DND-41 (cell line): ENCODE measurements around the gene ADARB2.

Experiments used
- ATAC-seq: fragments of 200-7000 bp; cut with Tn5 transposase; 3 replicates; pipeline ENCODE4 v1.9.1; 2021; ENCODE audit warnings: low read depth; ENCODE audit not compliant: insufficient read depth
- DNase-seq: peaks from one replicate; pipeline ENCODE4 v3.0.0-alpha.2; 2020
- H2AFZ ChIP-seq: 2 replicates; pipeline ENCODE4 v1.6.0; 2012; ENCODE audit warnings: low read depth, low read length
- H3K27ac ChIP-seq: 2 replicates; pipeline ENCODE4 v1.5.1; 2012; ENCODE audit warnings: low read length, inconsistent platforms
- H3K27me3 ChIP-seq: fragments of 200-600 bp; sonication (generic); 2 replicates; pipeline ENCODE4 v1.6.0; 2012; ENCODE audit warnings: low read length, mild to moderate bottlenecking, inconsistent platforms; ENCODE audit not compliant: insufficient read depth, poor library complexity
- H3K36me3 ChIP-seq: 2 replicates; pipeline ENCODE4 v1.5.1; 2012; ENCODE audit warnings: low read length, inconsistent platforms; ENCODE audit not compliant: insufficient read depth
- H3K4me1 ChIP-seq: 2 replicates; pipeline ENCODE4 v1.5.1; 2012; ENCODE audit warnings: mild to moderate bottlenecking, low read length; ENCODE audit not compliant: insufficient read depth
- H3K4me2 ChIP-seq: 2 replicates; pipeline ENCODE4 v1.6.0; 2012; ENCODE audit warnings: mild to moderate bottlenecking, moderate library complexity, low read length, inconsistent platforms; ENCODE audit not compliant: insufficient read depth
- H3K4me3 ChIP-seq, 2 experiments: fragments of 200-600 bp in 1 of 2; shearing (Covaris generic) in 1 of 2; 2 replicates each; pipeline ENCODE4 v1.5.1; 2012 to 2016; ENCODE audit warnings: inconsistent platforms in 2 of 2, low read length in 2 of 2, mild to moderate bottlenecking in 2 of 2, low read depth in 1 of 2, moderate library complexity in 1 of 2
- H3K79me2 ChIP-seq: 2 replicates; pipeline ENCODE4 v1.6.0; 2012; ENCODE audit warnings: low read length, inconsistent platforms; ENCODE audit not compliant: insufficient read depth
- H3K9ac ChIP-seq: 2 replicates; pipeline ENCODE4 v1.6.0; 2012; ENCODE audit warnings: low read depth, mild to moderate bottlenecking, inconsistent platforms, low read length, moderate library complexity
- H3K9me3 ChIP-seq: 2 replicates; pipeline ENCODE4 v1.5.1; 2012; ENCODE audit warnings: low read length, moderate library complexity, mild to moderate bottlenecking, inconsistent platforms; ENCODE audit not compliant: insufficient read depth, severe bottlenecking
- H4K20me1 ChIP-seq: 2 replicates; pipeline ENCODE4 v1.6.0; 2012; ENCODE audit warnings: low read length; ENCODE audit not compliant: insufficient read depth
- EZH2 ChIP-seq: IDR thresholded peaks from 3 replicates; pipeline ENCODE4 v1.6.1; 2012; ENCODE audit warnings: borderline replicate concordance, low read depth, mild to moderate bottlenecking, moderate library complexity, low read length, inconsistent platforms; ENCODE audit not compliant: severe bottlenecking
- TF ChIP-seq, protein P1 (sequence below): IDR thresholded peaks from 2 replicates; pipeline ENCODE4 v1.5.1; 2012; ENCODE audit warnings: borderline replicate concordance, low read length, moderate library complexity, mild to moderate bottlenecking; ENCODE audit not compliant: poor library complexity, severe bottlenecking; ENCODE audit errors: extremely low read depth

The ADARB2 gene

DNA sequence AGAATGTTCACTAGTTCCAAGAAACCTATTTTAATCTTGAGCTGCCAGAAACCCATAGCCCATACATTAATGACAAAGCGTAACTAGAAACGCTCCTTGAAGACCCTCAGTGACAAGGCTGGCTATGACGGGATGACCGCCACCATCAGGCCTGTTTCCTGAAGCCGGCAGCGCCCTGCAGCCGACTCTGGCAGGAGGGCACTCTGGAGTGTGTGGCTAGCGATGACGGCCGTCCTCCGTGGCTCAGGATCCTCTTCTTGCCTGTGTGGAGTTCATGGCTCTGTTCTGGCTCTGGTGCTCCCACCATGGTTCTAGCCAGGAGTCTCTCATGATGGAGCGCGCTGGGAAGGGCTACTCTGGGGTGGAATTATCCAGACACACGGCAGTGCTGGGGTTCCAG lies 224.1 kb downstream of the ADARB2 start:
- no peak for ATAC-seq
- Histone ChIP-seq H3K79me2 (no peaks in the 10 kb centered on the region), H3K27ac (no peak overlapping the region), H3K4me3 (no peak overlapping the region), H3K36me3 (no peaks in the 10 kb centered on the region), H3K9me3 (no peaks in the 10 kb centered on the region), H3K4me2 (no peak overlapping the region), H3K4me1 (no peaks in the 10 kb centered on the region), H3K9ac (no peak overlapping the region), H4K20me1 (no peaks in the 10 kb centered on the region), H2AFZ (no peak overlapping the region), H3K27me3 (no peaks in the 10 kb centered on the region)
- TF ChIP-seq EZH2 = no peak
- TF ChIP-seq, protein P1, sequence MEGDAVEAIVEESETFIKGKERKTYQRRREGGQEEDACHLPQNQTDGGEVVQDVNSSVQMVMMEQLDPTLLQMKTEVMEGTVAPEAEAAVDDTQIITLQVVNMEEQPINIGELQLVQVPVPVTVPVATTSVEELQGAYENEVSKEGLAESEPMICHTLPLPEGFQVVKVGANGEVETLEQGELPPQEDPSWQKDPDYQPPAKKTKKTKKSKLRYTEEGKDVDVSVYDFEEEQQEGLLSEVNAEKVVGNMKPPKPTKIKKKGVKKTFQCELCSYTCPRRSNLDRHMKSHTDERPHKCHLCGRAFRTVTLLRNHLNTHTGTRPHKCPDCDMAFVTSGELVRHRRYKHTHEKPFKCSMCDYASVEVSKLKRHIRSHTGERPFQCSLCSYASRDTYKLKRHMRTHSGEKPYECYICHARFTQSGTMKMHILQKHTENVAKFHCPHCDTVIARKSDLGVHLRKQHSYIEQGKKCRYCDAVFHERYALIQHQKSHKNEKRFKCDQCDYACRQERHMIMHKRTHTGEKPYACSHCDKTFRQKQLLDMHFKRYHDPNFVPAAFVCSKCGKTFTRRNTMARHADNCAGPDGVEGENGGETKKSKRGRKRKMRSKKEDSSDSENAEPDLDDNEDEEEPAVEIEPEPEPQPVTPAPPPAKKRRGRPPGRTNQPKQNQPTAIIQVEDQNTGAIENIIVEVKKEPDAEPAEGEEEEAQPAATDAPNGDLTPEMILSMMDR = no peak
- DNase-seq = no peak

DNA sequence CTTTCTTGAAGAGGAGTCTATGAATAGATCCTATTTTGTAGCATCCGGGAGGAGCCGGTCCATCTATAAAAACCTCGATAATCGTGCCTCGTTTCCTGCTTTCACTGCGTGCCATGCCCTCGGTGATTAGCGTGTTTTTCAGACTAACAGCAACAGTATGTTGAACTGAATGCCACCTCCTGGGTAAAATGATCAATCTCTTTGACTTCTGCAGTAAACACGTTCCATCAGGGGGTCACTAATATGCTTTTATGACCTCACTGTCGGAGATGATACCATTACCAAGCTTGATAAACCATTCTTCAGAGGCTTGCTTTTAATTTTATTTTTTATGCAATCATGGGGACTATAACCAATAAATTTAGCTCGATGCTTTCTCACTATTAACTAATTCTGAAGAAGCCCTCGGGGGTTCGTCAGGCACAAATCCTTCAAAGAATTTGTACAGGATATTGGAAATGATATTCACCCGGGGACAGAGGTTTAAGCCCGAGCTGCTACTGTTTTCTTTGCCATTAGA lies 228.3 kb downstream of the ADARB2 start:
- TF ChIP-seq, protein P1 = no peak
- no peak for TF ChIP-seq EZH2
- no peak for ATAC-seq
- Histone ChIP-seq H3K79me2 (no peaks in the 10 kb centered on the region), H3K4me3 (no peak overlapping the region), H3K36me3 (no peaks in the 10 kb centered on the region), H3K9me3 (no peaks in the 10 kb centered on the region), H3K9ac (no peak overlapping the region), H3K4me2 (no peak overlapping the region), H2AFZ (no peak overlapping the region), H3K4me1 (0 out of 2 replicates have a peak, but pooled peaks cover 3% of the 10 kb centered on the region), H3K27me3 (no peaks in the 10 kb centered on the region), H3K27ac (no peak overlapping the region), H4K20me1 (no peaks in the 10 kb centered on the region)
- no peak for DNase-seq

DNA sequence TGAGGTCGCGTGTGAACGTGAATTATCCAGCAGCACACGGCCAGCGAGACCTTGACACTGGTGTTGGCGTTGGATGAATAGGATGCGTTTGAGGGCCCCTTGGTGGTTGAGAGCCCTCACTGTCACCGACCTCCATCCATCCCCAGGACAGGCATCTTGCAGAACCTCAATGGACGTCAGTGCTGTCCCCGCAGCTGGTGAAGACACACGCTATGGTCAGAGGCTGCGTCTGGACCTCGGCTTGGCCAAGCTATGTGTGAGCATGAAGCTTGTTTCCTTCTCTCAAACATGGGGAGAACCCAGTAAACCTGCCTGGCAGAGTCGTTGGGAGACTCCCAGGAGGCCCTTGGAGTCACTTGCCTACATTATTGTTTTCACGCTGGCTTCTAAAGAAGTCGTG lies 229.2 kb downstream of the ADARB2 start:
- ATAC-seq (no peak), DNase-seq (no peak)
- Histone ChIP-seq H3K9me3 (peaks cover 5% of the 10 kb centered on the region), H3K4me2 (no peak overlapping the region), H3K27me3 (no peaks in the 10 kb centered on the region), H2AFZ (no peak overlapping the region), H3K79me2 (no peaks in the 10 kb centered on the region), H3K27ac (no peak overlapping the region), H3K4me3 (no peak overlapping the region), H3K9ac (no peak overlapping the region), H4K20me1 (no peaks in the 10 kb centered on the region), H3K4me1 (0 out of 2 replicates have a peak, but pooled peaks cover 3% of the 10 kb centered on the region), H3K36me3 (no peaks in the 10 kb centered on the region)
- TF ChIP-seq, protein P1 = no peak

DNA sequence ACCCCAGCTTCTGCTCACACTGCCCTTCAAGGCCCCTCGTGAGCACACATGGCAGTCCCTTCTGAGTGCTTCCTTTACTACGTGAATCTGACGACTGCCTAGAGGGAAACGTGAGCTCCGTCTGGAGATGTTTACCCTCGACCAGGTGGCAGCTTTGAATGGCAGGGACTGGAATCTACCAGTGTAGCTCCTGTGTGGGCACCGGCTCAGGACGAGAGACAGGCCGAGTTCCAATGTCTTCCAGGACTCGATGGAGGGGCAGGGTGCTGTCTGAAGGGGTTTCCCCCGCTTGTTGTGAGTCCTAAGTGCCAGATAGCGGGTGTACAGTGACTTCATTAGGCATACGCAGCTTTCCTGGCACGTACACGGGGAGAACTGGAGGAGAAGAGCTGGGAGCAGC lies 229.9 kb downstream of the ADARB2 start:
- no peaks in the 10 kb centered on the region for H4K20me1 ChIP-seq
- H3K9ac ChIP-seq = no peak overlapping the region
- no peak overlapping the region for H3K4me2 ChIP-seq
- 0 out of 2 replicates have a peak, but pooled peaks cover 3% of the 10 kb centered on the region for H3K4me1 ChIP-seq
- no peak overlapping the region for H2AFZ ChIP-seq
- H3K4me3 ChIP-seq = no peak overlapping the region
- DNase-seq (no peak), ATAC-seq (no peak)
- no peak overlapping the region for H3K27ac ChIP-seq
- no peaks in the 10 kb centered on the region for H3K36me3 ChIP-seq
- TF ChIP-seq, protein P1 = no peak
- no peak for TF ChIP-seq EZH2
- no peaks in the 10 kb centered on the region for H3K79me2 ChIP-seq
- peaks cover 5% of the 10 kb centered on the region for H3K9me3 ChIP-seq
- no peaks in the 10 kb centered on the region for H3K27me3 ChIP-seq
